HEK293 (cell line): Measurements from ENCODE around the gene NLGN4X.

Source experiments
- CTCF ChIA-PET: fragments of 350-600 bp; formaldehyde crosslinking; extraction: SDS; loops from one replicate; lab custom pipeline; 2021; ENCODE audit warnings: antibody characterized with exemption; lab: Yijun Ruan, JAX
- POLR2A ChIA-PET: fragments of 300-600 bp; formaldehyde crosslinking; extraction: SDS; loops from one replicate; lab custom pipeline; 2020; ENCODE audit warnings: antibody characterized with exemption, inconsistent platforms; lab: Yijun Ruan, JAX
- H3K27ac ChIP-seq: fragments of 200-500 bp; sonication (Bioruptor generic); 2 replicates; pipeline ENCODE4 v1.5.1; 2014; ENCODE audit warnings: low read depth, low read length, control low read depth, inconsistent platforms; ENCODE audit errors: extremely low read depth
- H3K36me3 ChIP-seq, 2 experiments: fragments of 200-500 bp in 1 of 2; sonication (Bioruptor generic) in 1 of 2; 1 replicate in 1 of 2; 2 replicates in 1 of 2; pipeline ENCODE4 v1.5.1; 2014 to 2017; ENCODE audit warnings: inconsistent platforms in 2 of 2, low read length in 2 of 2; ENCODE audit not compliant: control insufficient read depth in 2 of 2, insufficient read depth in 1 of 2
- H3K4me1 ChIP-seq: fragments of 200-500 bp; sonication (Bioruptor generic); 2 replicates; pipeline ENCODE4 v1.5.1; 2014; ENCODE audit warnings: mild to moderate bottlenecking, low read length, inconsistent platforms; ENCODE audit not compliant: control insufficient read depth, insufficient read depth
- H3K4me3 ChIP-seq: 2 replicates; pipeline ENCODE4 v1.5.1; 2011; ENCODE audit warnings: low read depth, mild to moderate bottlenecking, control low read depth, low read length, moderate library complexity
- H3K9me3 ChIP-seq: fragments of 200-500 bp; sonication (Bioruptor generic); 2 replicates; pipeline ENCODE4 v1.5.1; 2014; ENCODE audit warnings: low read depth, low read length, inconsistent platforms; ENCODE audit not compliant: control insufficient read depth, insufficient read depth
- GLIS1 ChIP-seq: fragments of 450-650 bp; formaldehyde crosslinking; IDR thresholded peaks from 2 replicates; pipeline ENCODE4 v1.5.1; 2016; ENCODE audit warnings: missing biosample characterization, missing genetic modification characterization
- HOXA7 ChIP-seq: sonication (generic); formaldehyde crosslinking; IDR thresholded peaks from 2 replicates; pipeline ENCODE4 v1.8.1; 2022; ENCODE audit warnings: missing genetic modification reagents, borderline replicate concordance
- MEIS1 ChIP-seq: sonication (generic); formaldehyde crosslinking; IDR thresholded peaks from 2 replicates; pipeline ENCODE4 v1.8.1; 2022; ENCODE audit warnings: missing genetic modification reagents, mild to moderate bottlenecking, borderline replicate concordance
- MYNN ChIP-seq: fragments of 450-650 bp; formaldehyde crosslinking; IDR thresholded peaks from 2 replicates; pipeline ENCODE4 v1.5.1; 2016; ENCODE audit warnings: missing biosample characterization, missing genetic modification characterization, borderline replicate concordance
- PRDM6 ChIP-seq: fragments of 450-650 bp; formaldehyde crosslinking; IDR thresholded peaks from 2 replicates; pipeline ENCODE4 v1.5.1; 2017; ENCODE audit warnings: missing biosample characterization, missing genetic modification characterization
- ZBTB10 ChIP-seq: fragments of 450-650 bp; formaldehyde crosslinking; IDR thresholded peaks from 2 replicates; pipeline ENCODE4 v1.5.1; 2016; ENCODE audit warnings: missing biosample characterization, missing genetic modification characterization
- ZBTB48 ChIP-seq: fragments of 450-650 bp; formaldehyde crosslinking; IDR thresholded peaks from 2 replicates; pipeline ENCODE4 v1.5.1; 2016; ENCODE audit warnings: missing biosample characterization, missing genetic modification characterization
- ZNF114 ChIP-seq: fragments of 450-650 bp; formaldehyde crosslinking; IDR thresholded peaks from 2 replicates; pipeline ENCODE4 v1.5.0; 2017; ENCODE audit warnings: missing biosample characterization, missing genetic modification characterization
- ZNF155 ChIP-seq: fragments of 450-650 bp; formaldehyde crosslinking; IDR thresholded peaks from 2 replicates; pipeline ENCODE4 v1.5.1; 2016; ENCODE audit warnings: missing biosample characterization, missing genetic modification characterization
- ZNF157 ChIP-seq: fragments of 450-650 bp; formaldehyde crosslinking; IDR thresholded peaks from 2 replicates; pipeline ENCODE4 v1.5.1; 2016; ENCODE audit warnings: missing biosample characterization, missing genetic modification characterization
- ZNF211 ChIP-seq: fragments of 450-650 bp; formaldehyde crosslinking; IDR thresholded peaks from 2 replicates; pipeline ENCODE4 v1.5.1; 2016; ENCODE audit warnings: low read depth, missing biosample characterization, missing genetic modification characterization
- ZNF23 ChIP-seq: fragments of 450-650 bp; formaldehyde crosslinking; IDR thresholded peaks from 2 replicates; pipeline ENCODE4 v1.5.1; 2016; ENCODE audit warnings: missing biosample characterization, missing genetic modification characterization, borderline replicate concordance
- ZNF239 ChIP-seq: fragments of 450-650 bp; formaldehyde crosslinking; IDR thresholded peaks from 2 replicates; pipeline ENCODE4 v1.5.1; 2016; ENCODE audit warnings: missing biosample characterization, missing genetic modification characterization
- ZNF24 ChIP-seq: fragments of 450-650 bp; formaldehyde crosslinking; IDR thresholded peaks from 2 replicates; pipeline ENCODE4 v1.5.1; 2016; ENCODE audit warnings: missing biosample characterization, missing genetic modification characterization
- ZNF26 ChIP-seq: fragments of 450-650 bp; formaldehyde crosslinking; IDR thresholded peaks from 2 replicates; pipeline ENCODE4 v1.5.1; 2016; ENCODE audit warnings: missing biosample characterization, missing genetic modification characterization
- ZNF398 ChIP-seq: fragments of 450-650 bp; formaldehyde crosslinking; IDR thresholded peaks from 2 replicates; pipeline ENCODE4 v1.5.1; 2017; ENCODE audit warnings: missing biosample characterization, missing genetic modification characterization
- ZNF473 ChIP-seq: fragments of 450-650 bp; formaldehyde crosslinking; IDR thresholded peaks from 2 replicates; pipeline ENCODE4 v1.5.1; 2017; ENCODE audit warnings: missing biosample characterization, missing genetic modification characterization
- ZNF521 ChIP-seq: fragments of 450-650 bp; formaldehyde crosslinking; IDR thresholded peaks from 2 replicates; pipeline ENCODE4 v1.5.1; 2017; ENCODE audit warnings: missing biosample characterization, mild to moderate bottlenecking, missing genetic modification characterization
- ZNF639 ChIP-seq: fragments of 450-650 bp; formaldehyde crosslinking; IDR thresholded peaks from 2 replicates; pipeline ENCODE4 v1.5.1; 2016; ENCODE audit warnings: missing biosample characterization, missing genetic modification characterization
- ZNF837 ChIP-seq: fragments of 450-650 bp; formaldehyde crosslinking; IDR thresholded peaks from 2 replicates; pipeline ENCODE4 v1.5.1; 2016; ENCODE audit warnings: missing biosample characterization, missing genetic modification characterization
- ZNF843 ChIP-seq: fragments of 450-650 bp; formaldehyde crosslinking; IDR thresholded peaks from 2 replicates; pipeline ENCODE4 v1.5.1; 2016; ENCODE audit warnings: missing biosample characterization, missing genetic modification characterization
- ZSCAN4 ChIP-seq: fragments of 450-650 bp; formaldehyde crosslinking; IDR thresholded peaks from 2 replicates; pipeline ENCODE4 v1.5.1; 2017; ENCODE audit warnings: missing biosample characterization, missing genetic modification characterization

The NLGN4X gene

GRCh38 chrX:6149060-6149872 is 79.4 kb downstream of the NLGN4X start:
- no peak overlapping the region for H3K4me3 ChIP-seq
- H3K36me3 ChIP-seq = no peaks in the 10 kb centered on the region
- H3K27ac ChIP-seq = no peak overlapping the region
- H3K9me3 ChIP-seq = no peaks in the 10 kb centered on the region
- H3K4me1 ChIP-seq = no peaks in the 10 kb centered on the region
- no peak for TF ChIP-seq ZNF114
- TF ChIP-seq ZNF23 (tag by site-specific recombination) = no peak
- no peak for TF ChIP-seq ZNF639
- no peak for TF ChIP-seq ZSCAN4
- no peak for TF ChIP-seq ZNF398 (tag by site-specific recombination)
- no peak for TF ChIP-seq ZBTB10 (tag by site-specific recombination)
- no peak for TF ChIP-seq ZNF24 (tag by site-specific recombination)
- TF ChIP-seq ZNF157 (tag by site-specific recombination) = no peak
- no peak for TF ChIP-seq ZNF239 (tag by site-specific recombination)
- POLR2A ChIA-PET = no interaction called here
- CTCF ChIA-PET = no interaction called here

- Histone ChIP-seq H3K4me3 (no peak overlapping the region), H3K27ac (no peak overlapping the region), H3K4me1 (no peaks in the 10 kb centered on the region), H3K36me3 (no peaks in the 10 kb centered on the region), H3K9me3 (no peaks in the 10 kb centered on the region)
- no peak for TF ChIP-seq MEIS1 (CRISPR knock-in tag)
- TF ChIP-seq HOXA7 (CRISPR knock-in tag) = no peak
- no peak for TF ChIP-seq ZNF843 (tag by site-specific recombination)
- no peak for TF ChIP-seq ZNF521 (tag by site-specific recombination)
- no peak for TF ChIP-seq ZNF473 (tag by site-specific recombination)
- TF ChIP-seq ZBTB48 = no peak
- TF ChIP-seq ZNF26 (tag by site-specific recombination) = no peak
- TF ChIP-seq MYNN (tag by site-specific recombination) = no peak
- TF ChIP-seq ZNF211 (tag by site-specific recombination) = no peak
- no peak for TF ChIP-seq ZNF837 (tag by site-specific recombination)
- TF ChIP-seq GLIS1 = no peak
- TF ChIP-seq ZNF155 = no peak
- no peak for TF ChIP-seq PRDM6 (tag by site-specific recombination)
- CTCF ChIA-PET = no interaction called here
- POLR2A ChIA-PET = no interaction called here
Measured at GRCh38 chrX:6134255-6134654, 94.4 kb downstream of the NLGN4X start.
